ENCODE data around the gene PLIN3.
"Not testable (repeated sequence)": the region's sequence is repeated elsewhere in the genome, so short reads cannot be mapped to it uniquely, and the experiment has no call there.

The PLIN3 gene, protein sequence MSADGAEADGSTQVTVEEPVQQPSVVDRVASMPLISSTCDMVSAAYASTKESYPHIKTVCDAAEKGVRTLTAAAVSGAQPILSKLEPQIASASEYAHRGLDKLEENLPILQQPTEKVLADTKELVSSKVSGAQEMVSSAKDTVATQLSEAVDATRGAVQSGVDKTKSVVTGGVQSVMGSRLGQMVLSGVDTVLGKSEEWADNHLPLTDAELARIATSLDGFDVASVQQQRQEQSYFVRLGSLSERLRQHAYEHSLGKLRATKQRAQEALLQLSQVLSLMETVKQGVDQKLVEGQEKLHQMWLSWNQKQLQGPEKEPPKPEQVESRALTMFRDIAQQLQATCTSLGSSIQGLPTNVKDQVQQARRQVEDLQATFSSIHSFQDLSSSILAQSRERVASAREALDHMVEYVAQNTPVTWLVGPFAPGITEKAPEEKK

DNA sequence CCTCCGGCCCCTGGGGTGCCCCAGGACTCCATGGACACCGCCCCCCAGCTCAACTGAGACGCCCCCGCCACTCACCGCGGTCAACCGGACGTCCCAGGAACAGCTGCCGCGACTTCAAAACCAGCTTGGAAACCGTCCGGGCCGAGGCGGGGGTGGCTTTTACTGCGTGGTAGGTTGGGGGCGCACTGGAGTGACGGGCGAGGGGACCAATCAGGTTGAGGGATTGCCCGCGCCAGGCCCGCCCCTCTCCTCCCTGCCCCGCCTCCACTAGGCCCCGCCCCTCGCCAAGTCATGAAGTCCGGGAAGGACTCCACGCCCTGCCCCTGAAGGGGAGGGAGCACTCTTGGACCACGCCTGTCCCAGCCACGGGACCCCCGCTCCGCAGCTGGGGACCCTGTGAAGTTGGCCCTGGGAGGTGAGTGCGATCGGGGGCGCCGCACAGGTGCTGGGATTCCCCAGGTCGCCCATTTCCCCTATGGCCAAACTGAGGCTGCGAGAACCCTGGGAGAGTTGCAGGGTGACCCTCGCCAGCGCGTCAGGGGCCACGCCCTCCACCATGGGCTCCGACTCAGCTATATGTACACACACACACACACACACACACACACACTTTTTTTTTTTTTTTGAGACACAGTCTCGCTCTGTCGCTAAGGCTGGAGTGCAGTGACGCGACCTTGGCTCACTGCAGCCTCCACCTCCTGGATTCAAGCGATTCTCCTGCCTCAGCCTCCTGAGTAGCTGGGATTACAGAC lies at the start of gene PLIN3:
PLIN3 (minus strand) TSS at position 134 of the 752 bp plus-strand sequence. CDS start 6,273 bp downstream, outside the sequence.
- DNase-seq: peak; percentile 92

DNA sequence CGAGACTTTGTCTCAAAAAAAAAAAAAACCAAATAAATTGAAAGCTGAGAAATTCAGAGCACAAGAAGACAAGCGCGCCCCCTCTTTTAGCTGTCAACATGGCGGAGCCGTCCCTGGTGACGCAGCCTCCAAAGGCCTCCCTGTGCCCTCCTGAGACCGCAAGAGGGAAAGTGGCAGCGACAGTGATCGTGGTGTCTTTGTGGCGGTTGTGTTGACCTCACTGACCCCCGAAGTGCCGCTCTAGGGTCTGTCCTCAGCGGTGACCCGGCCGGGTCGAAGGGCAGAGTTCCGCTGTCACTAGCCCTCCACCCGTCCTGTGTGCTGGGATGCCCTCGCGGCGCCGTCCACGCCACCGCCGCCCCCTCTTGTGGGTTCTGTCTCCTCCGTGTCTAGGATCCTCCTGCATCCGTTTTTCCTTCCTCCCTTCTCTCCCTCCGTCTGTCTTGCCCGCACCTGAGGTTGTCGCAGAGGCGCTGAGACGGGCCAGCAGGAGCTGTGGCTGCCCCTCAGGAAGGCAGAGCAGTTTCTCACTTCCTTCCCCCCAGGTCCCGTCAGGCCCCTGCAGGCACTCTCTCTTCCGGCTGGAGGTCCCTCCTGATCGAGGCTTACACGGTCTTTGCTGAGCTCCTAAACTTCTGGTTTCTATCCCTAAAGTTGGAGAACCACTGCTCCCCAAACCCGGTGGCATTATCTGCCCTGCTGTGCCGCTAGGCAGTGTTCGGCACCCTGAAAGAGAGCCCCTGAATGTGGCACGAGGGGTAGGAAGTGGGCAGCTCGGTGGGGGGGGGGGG lies 49.0 kb upstream of the PLIN3 start:
- DNase-seq: peak; percentile 66

DNA sequence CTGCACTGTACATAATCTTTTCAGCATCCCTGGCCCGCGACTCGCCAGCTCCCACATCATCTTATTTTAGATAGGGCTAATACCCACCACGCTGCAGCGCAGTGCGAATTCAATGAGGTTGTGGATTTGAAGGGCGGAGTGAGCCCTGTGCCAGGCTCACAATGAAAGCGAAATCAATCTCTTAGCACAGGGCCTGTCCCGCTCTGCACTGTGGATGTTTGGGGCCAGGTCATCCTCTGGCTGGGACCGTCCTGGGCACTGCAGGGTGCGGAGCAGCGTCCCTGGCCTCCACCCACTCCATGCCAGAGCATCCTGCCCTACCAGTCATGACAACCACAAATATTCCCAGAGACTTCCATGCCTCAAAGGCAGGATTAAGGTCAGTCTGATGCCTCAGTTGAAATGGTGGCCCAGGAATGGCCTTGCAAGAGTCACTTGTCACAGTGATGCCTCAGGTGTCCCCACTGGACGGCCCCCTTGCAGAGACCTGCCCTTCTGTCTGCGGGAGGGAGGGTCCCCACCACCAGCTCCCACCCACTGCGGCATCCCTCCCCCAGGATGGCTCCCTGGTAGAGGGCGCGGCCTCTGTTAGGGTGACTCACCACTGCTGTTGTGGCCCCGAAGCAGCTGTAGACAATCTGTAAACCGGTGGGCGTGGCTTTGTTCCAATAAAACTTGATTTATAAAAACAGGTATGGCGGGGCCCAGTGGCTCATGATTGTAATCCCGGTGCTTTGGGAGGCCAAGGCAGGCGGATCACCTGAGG lies 47.5 kb upstream of the PLIN3 start:
- DNase-seq: peak; percentile 77

DNA sequence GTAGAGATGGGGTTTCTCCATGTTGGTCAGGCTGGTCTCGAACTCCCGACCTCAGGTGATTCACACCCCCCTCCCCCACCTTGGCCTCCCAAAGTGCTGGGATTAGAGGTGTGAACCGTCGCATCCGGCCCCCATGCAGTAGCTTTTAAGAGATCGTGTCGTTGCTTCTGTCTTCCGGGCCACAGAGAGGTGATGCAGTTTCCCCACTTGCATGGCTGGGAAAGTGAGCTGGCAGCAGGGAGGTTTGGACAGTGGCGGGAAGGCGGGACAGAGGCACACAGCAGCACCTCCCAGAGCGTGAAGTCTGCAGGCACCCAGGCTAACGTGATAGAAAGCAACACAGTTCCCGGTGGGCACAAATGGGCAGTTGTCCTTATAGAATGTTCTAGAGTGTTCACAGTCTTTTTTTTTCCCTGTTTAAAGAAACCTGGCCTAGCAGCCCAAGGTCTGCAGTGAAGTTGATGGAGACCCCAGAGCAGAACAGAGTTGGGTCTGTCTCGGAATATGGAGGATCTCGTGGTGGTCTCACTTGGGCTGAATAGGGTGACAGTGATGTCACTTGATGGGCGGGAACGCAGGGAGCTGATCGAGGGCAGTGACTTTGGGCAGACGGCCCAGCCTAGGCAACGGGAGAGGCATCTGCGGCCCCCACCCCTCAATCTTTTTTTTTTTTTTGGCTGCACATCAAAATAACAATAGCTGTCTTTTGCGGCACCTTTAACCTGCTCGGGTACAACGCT lies 46.7 kb upstream of the PLIN3 start:
- DNase-seq: peak; percentile 37

DNA sequence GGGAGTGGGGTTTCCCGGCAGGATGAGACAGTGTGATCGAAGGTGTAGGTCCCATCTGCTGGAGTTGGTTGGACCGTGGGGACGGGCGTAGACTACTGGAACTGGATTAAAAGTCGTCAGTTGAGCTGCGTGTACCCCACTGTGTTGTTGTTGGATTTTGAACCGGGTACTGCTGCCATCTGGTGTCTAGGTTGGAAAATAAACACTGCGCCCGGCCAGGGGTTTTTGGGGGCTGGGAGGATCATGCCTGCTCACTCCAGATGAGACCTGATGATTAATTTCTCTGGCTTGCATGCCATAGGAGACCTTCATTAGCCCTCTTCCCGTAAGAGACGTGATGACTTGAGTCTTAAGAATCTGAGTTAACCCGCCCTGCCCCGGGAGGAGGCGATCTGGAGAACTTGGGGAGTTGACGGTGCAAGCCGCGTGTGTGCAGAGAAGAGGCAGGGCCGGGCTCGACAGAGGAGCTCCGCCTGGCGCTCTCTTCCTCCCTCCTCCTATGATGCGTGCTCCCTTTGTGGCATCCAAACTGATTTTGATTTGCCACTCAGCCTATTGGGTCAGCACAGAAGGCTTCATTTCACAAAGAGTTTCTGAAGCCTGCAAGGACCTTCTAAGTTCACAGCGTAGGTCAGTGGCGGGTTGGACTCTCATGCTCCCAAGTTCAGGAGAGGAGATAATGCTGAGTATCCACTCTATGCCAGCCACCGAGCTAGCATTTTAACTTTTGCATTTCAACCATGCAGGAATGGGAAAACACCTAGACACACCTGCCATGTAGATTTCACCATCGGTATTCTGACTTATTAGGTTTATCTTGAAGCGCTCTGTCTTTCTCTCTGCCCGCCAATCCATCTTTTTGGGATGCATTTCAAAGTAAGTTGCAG lies 44.6 kb upstream of the PLIN3 start:
- DNase-seq: peak; percentile 73

DNA sequence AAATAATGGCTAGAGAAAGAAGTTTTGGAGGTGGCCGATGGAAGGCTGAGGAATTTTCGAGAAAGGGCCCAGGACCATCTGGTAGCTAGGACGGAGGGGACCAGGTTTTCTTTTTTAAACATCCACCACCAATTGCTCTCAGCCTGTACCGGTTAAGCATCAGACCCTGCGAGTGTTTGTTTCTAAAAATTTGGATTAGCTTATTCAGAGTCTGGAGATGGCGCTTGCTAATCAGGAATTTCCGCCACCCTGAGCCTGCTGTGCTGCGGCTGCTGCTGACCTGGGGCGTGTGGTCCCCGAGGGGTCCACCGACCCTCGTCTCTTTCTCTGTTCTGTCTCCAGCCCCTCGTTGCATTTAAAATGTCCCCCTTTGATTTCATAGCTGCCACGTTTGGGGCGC lies 43.8 kb upstream of the PLIN3 start:
- no peak for DNase-seq

DNA sequence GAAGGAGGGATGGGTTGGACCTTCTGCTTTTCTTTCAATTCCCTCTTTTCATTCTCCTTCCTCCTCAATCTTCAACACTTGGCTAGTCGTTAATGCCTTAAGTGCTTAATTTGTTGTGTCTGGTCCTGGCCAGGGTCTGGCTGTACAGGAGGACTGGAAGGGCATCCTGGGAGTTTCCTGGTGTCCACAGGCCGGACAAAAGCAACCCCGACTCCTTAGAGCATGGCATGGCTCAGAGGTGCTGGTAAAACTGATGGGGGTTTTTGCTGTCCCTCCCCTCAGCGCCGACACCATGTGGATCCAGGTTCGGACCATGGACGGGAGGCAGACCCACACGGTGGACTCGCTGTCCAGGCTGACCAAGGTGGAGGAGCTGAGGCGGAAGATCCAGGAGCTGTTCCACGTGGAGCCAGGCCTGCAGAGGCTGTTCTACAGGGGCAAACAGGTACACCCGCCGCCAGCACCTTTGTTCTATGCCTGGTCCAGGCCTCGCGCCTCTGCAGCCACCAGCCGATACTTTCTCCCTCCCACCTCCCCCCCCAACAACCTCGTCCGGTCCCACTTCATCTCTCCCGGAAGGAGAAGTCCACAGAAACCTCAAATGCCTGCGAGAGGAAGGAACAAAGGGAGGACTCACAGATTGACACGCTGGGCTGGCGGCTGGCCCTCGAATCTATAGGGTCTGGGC lies 43.3 kb upstream of the PLIN3 start:
- peak; percentile 25 for DNase-seq

DNA sequence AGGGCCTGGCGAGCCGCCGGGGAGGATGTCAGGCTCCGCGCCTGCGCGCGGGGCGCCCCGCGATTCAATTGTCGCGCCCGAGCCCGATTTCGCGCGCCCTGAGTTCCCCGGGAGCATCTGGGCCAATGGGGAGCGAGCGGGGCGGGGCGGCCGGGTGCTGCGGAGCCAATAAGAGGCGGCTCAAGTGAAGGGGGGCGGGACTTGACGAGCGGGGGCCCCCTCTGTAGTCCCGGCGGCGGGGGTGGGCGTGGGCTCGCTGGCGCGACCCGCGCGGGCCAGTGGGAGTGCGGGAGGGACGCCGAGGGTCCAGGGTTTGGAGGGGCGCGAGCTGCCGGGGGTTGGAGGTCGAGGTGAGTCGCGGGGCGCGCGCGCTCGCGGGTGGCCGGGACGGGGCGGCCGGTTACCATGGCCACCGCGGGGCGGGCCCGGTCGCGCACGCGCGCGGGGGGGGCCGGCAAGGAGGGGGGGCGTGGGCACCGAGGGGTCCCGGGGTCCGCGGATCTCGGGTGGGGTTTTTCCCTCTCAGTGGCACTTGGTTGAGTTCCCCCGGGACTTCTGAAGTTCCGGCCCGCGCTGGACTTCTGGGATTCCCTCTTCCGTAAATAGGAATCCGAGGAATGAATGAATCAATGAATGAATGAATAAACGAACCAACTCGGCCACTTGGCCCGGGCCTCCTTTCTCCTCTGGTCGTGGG lies 42.6 kb upstream of the PLIN3 start:
- peak; percentile 92 for DNase-seq

DNA sequence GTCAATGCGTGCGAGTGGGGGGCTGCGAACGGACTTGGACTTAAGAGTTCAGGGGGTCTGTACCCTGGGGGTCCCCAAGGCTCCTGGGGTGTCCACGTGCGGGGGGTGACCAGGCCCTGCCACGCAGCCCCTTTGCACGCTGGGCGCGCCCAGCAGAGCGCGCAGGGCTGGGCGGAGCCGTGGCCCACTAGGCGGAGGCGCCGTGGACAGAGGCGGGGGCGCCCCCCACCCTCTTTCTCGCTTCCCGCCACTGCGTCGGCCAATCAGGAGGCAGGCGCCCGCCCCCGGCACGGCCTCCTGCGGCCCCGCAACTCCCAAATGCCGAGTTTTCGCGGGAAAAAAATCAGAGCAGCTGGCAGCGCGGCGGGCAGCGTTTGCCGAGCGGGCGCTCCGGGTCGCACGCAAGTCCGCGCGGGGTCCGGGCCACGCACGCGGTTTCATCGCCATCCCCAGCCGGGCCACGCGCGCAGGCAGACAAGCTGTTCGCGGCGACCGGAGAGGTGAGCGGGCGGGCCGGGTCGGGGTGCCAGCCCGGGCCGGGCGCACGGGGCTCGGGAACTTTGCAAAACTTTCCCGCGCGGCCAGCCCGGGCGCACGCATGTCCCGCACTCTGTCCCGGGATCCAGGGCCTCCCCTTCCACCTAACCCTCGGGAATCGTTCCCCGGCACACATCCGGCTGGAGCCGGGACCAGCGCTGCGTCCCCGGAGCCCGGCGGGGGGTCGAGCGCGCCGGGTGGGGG lies 41.9 kb upstream of the PLIN3 start, which contains the start of gene UHRF1:
UHRF1 (plus strand) TSS at position 346 of the 741 bp plus-strand sequence. CDS start 1,385 bp downstream, outside the sequence.
- DNase-seq: peak; percentile 23

DNA sequence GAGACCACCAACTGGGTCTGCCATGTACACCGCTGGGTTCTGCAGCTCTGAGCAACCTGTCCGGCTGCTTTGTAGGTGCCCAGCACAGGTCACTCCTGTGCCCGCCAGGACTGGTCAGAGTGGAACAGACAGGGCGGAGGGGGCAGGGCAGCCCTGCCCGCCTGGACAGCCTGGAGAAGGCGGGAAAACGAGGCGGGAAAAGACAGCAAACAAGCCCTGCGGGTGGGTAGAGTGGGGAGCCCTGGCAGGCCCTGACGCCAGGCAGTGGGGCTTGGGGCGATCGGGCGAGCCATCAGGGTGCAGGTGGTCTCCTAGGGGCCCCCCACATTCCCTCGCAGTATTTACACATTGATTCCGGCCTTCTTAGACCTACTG lies 41.3 kb upstream of the PLIN3 start:
- no peak for DNase-seq

DNA sequence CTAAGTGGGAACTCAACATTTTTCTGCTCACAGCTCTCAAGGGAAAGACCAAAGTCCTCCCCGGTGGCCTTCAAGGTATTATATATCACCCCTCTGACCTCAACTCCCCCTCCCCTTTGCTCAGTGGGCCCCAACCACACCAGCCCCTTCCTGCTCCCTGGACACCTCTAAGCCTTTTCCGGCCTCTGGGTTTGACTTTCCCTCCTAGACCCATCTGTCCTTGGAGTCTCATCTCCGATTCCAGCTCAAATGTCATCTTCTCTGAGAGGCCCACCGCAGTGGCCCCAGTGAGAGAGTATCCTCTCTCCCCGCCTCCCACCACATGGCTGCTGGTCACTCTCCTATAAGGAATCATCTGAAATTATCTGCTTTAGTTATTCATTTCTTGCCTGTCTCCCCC lies 40.9 kb upstream of the PLIN3 start:
- DNase-seq: no peak

DNA sequence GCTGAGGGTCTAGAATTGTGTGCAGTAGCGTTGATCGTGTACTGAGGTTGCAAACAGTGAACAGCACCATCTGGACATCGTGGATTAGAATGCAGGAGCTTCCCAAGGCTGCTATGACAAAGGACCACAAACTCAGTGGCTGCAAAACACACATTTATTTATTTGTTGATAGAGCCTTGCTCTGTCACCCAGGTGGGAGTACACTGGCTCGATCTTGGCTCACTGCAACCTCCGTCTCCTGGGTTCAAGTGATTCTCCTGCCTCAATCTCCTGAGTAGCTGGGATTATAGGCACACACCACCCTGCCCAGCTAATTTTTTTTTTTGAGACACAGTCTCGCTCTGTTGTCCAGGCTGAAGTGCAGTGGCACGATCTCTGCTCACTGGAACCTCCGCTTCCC lies 39.5 kb upstream of the PLIN3 start:
- DNase-seq: no peak

DNA sequence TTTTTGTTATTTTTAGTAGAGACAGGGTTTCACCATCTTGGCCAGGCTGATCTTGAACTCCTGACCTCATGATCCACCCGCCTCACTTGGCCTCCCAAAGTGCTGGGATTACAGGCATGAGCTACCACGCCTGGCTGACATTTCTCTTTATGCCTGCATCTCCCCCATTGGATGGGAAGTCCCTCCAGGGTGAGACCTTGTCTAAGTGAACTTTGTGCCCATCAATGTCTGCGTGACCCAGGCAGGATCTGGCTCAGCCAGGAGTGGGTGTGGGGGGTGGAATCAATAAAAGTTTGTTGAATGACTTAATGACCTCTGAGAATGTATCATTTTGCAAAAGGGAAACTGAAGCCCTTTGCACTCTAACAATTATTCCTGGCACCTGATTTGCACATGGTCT lies 37.0 kb upstream of the PLIN3 start:
- DNase-seq: no peak

DNA sequence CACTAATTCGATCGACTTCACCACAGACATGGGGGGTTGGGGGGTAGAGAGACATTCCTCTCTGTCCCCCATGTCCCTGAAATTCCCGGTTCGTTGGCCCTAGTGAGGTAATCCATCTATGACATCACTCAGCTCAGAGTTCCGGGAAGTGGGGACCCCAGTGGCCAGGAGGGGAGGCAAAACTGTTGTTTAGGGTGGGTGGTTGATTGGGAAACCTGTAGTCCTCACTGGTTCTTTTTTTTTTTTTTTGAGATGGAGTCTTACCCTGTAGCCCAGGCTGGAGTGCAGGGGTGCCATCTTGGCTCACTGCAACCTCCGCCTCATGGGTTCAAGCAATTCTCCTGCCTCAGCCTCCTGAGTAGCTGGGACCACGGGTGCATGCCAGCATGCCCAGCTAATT lies 35.3 kb upstream of the PLIN3 start, which contains the start of gene ARRDC5:
ARRDC5 (minus strand) TSS at position 101 of the 400 bp plus-strand sequence; CDS start at position 30, 71 bp downstream.
- DNase-seq: no peak

DNA sequence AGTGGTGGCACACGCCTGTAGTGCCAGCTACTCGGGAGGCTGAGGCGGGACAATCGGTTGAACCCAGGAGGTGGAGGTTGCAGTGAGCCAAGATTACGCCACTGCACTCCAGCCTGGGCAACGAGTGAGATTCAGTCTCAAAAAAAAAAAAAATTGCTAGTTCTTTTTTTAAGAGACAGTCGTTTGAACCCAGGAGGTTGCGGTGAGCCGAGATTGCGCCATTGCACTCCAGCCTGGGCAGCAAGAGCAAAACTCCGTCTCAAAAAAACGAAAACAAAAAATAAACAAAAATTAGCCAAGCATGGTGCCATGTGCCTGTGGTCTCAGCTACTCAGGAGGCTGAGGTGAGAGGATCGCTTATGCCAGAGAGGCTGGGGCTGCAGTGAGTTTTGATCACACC lies 33.4 kb upstream of the PLIN3 start:
- not testable (repeated sequence) for DNase-seq

DNA sequence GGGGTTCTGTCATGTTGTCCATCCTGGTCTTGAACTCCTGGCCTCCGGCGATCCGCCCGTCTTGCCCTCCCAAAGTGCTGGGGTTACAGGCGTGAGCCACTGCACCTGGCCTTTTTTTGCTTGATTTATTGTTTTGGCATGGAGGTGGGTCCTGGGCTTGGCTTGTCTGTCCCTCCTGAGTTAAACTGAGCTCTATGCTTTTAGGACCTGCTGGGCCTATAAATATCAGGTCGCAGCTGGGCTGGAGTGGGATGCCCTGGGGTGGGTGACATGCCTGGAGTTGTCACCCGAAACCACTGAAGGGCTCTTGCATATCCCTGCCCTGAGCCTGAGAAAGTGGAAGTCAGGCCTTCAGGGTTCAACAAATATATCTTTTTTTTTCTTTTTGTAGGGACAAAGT lies 29.7 kb upstream of the PLIN3 start:
- no peak for DNase-seq

DNA sequence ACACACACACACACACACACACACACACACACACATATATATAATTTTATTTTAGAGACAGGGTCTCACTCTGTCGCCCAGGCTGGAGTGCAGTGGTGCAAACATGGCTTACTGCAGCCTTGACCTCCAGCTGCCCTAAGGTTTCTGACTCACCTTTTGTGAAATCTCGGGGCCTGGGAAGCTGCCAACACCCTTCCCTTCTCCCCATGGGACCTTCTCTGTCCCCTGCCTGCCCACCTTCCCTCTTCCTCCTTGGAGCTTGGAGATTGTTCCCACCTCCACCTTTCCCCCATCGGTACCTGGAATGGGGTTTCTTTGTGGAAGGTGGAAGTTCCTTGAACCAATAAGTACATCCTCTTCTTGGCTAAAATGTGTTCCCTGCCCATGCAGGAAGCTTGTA lies 28.9 kb upstream of the PLIN3 start:
- DNase-seq: no peak

DNA sequence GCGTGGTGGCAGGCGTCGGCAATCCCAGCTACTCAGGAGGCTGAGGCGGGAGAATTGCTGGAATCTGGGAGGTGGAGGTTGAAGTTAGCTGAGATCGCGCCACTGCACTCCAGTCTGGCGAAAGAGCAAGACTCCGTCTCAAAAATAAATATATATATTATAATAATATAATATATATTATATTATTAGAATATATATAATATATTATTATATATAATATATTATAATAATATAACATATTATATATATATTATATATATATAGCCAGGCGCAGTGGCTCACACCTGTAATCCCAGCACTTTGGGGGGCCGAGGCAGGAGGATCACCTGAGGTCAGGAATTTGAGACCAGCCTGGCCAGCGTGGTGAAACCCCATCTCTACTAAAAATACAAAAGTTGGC lies 25.5 kb upstream of the PLIN3 start:
- DNase-seq: not testable (repeated sequence)
